GM19351 (cell line): Measurements from ENCODE around the gene CD164L2.

Experiments used
- ATAC-seq: cut with Tn5 transposase; IDR thresholded peaks from one replicate; pipeline ENCODE4 v1.9.1; 2021; ENCODE audit warnings: mild to moderate bottlenecking, moderate library complexity; ENCODE audit not compliant: unreplicated experiment

CD164L2 gene

GRCh38 chr1:27365372-27366112 lies 17.6 kb downstream of the CD164L2 start:
- ATAC-seq, result peak; percentile 40

GRCh38 chr1:27364696-27365371 lies 18.3 kb downstream of the CD164L2 start:
- no peak for ATAC-seq

DNA sequence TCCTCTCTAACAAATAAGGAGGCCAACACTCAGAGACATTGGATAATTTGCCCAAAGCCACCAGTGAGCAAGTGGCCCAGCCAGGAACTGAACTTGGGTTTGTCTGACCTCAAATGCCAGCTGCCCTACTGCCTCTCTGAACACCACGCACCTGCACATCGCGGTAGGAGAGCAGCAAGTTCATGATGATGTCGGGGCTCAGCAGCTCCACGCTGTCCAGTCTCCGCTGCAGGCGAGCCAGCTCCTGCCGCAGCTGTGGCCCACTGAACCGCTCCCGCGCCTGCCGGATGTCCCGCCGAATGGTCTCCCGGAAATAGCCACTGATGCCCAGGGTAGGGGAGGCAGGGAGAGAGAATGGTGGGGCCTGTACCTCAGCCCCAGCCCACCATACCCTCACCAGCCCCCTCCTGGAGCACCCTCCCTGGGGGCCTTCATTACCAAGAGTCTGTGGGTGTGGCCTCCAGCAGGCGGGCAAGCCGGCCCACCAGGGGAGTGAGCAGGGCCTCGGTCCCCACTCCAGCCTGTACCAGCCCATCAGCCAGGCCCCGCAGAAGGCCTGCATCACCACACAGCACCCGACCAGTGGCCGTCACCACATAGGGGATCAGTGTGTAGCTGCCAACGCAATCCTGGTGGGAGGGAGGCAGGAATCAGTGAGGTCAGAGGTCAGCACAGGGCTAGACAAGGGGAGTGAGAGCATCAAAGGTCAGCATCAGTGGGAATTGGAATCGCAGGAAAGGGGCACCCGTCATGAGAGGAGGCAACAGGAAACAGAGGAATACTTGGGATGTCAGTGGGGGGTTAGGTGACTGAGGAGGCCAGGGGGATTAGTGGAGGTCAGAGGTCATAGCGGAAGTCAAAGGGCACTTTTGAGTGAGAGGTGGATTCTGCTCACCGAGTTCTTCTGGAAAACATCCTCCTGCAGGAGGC lies 19.1 kb downstream of the CD164L2 start:
- ATAC-seq, result no peak

- ATAC-seq, result no peak
Observed at GRCh38 chr1:27361553-27361952, 21.6 kb downstream of the CD164L2 start.

GRCh38 chr1:27361044-27361402 lies 22.1 kb downstream of the CD164L2 start:
- ATAC-seq, result no peak

GRCh38 chr1:27360159-27361043 lies 22.7 kb downstream of the CD164L2 start:
- ATAC-seq, result no peak

DNA sequence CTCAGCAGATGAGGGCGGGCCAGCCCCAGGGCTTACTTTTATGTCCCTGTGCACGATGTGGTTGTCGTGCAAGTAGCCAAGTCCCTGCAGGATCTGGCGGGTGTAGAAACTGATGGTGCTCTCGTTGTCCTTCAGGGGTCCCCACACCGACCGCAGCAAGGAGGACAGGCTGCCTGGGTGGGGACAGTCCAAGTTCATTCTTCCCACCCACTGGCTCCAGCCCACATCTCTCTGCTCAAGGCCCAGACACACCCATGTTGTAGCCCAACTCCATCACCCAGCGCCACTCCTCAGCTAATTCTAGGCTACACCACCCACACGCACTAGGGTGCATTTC lies 23.3 kb downstream of the CD164L2 start:
- no peak for ATAC-seq

DNA sequence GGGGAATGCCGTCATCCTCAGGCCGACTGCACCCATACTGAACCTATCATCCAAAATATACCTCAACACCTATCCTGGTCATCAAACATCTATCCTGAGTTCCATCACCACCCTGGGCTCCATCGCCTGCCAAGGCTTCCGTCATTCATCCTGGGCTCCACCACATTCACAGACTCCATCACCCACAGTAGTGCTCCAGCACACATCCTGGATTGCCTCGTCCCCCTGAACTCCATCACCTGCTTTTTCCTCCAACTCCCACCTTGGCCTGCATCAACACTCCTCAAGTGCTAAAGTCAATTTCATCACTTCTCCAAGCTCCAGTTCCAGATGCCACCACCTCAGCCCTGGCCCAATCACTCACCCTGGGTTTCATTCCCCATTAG lies 24.2 kb downstream of the CD164L2 start:
- no peak for ATAC-seq

- no peak for ATAC-seq
Observed at GRCh38 chr1:27358038-27358927, 24.9 kb downstream of the CD164L2 start.

- ATAC-seq, result peak; percentile 47
Observed at GRCh38 chr1:27357281-27358037, 25.7 kb downstream of the CD164L2 start.

DNA sequence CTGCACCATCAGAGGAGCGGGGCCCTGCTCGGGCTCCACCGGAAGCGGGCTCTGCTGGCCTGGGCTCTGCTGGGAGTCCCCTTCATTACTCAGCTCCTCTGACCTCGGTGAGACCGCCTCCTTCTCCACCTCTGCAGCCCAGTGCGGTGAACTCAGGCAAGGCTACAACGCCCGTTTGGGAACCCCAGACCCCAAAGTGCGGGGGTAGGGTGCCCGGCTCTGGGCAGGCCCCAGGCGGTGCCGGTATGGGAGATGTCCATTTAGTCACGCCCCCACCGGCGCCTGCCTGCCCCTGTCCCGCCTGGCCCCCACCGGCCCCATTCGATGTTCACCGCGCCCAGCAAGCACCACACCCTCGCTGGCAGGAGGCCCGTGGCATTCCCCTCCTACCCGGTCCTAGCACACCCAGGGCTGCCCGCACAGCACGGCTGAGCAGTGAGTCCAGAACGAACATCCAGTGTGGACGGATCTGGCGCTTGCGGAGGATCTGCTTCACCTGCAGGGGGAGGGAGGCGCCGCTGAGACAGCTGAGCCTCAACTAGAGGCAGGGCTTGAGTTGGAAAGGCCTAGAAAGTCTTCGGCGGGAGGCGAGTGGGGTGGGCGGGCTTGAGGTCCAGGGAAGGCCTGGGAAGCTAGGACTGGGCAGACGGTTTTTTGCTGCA lies 26.4 kb downstream of the CD164L2 start:
- ATAC-seq, result no peak

DNA sequence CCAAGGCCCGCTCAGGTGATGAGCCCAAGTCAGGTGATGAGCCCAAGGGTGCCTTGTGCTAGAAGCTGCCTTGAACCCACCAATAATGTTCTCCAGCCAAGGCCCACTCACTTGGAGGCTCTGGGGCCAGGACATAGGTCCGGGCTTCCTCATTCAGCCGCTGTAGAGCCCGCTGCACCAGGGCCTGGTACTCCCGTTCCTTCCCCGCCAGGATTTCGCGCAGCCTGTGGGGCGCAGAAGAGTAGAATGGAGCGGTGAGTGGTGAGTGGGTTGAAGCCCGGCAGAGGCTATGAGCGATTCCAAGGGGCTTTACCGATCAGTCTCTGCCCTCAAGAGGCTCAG lies 26.9 kb downstream of the CD164L2 start:
- ATAC-seq, result no peak

- no peak for ATAC-seq
Observed at GRCh38 chr1:27355683-27356082, 27.4 kb downstream of the CD164L2 start.

- ATAC-seq, result no peak
Observed at GRCh38 chr1:27353629-27354028, 29.5 kb downstream of the CD164L2 start.

- ATAC-seq, result no peak
Observed at GRCh38 chr1:27353166-27353565, 30.0 kb downstream of the CD164L2 start.

GRCh38 chr1:27351541-27352107 lies 31.5 kb downstream of the CD164L2 start:
- ATAC-seq, result no peak

- ATAC-seq, result no peak
Observed at GRCh38 chr1:27350663-27351540, 32.2 kb downstream of the CD164L2 start.
